ENCODE measurements around the gene SH3GLB1. TPM values are rescaled to one million over a fixed set of nuclear protein-coding genes. Genes with fewer than 3 reads are reported as not detected.

The SH3GLB1 gene
- total RNA-seq, 2 donors from 2014 or later, result 20.1 to 31.6 TPM

- no peaks in the 10 kb centered on the region for H3K36me3 ChIP-seq (replicated peaks in 1 of 2; ENCODE audit: insufficient read depth in 1 of 2, low read depth in 2 of 2)
- WGBS, 2 donors, result 19 to 27% methylated on average over 1 of the region's 1 CpG
- no peaks in the 10 kb centered on the region for H3K9me3 ChIP-seq
- no peak for TF ChIP-seq POLR2A (IDR thresholded peaks at IDR 0.05)
- H3K4me3 ChIP-seq, result no peak overlapping the region
- no peaks in the 10 kb centered on the region for H3K27me3 ChIP-seq
- ATAC-seq (no peak), DNase-seq (no peak)
- peaks cover 34% of the 10 kb centered on the region for H3K4me1 ChIP-seq
- intact Hi-C loops (cut with DNase I), result no loop called here
- no peak overlapping the region for H3K27ac ChIP-seq
These were observed 4.5 kb downstream of the SH3GLB1 start for GRCh38 chr1:86708920-86709319.

- DNase-seq (no peak), ATAC-seq (no peak)
- Histone ChIP-seq H3K4me1 (peaks cover 40% of the 10 kb centered on the region), H3K27ac (no peak overlapping the region), H3K36me3 (replicated peaks in 1 of 2; ENCODE audit: insufficient read depth in 1 of 2, low read depth in 2 of 2) (peaks cover 0 to 2% of the 10 kb centered on the region in 2 donors), H3K4me3 (no peak overlapping the region), H3K27me3 (no peaks in the 10 kb centered on the region), H3K9me3 (no peaks in the 10 kb centered on the region)
- intact Hi-C loops (cut with DNase I), result no loop called here
- WGBS, 2 donors, result 80 to 82% methylated on average over 2 of the region's 2 CpGs
- no peak for TF ChIP-seq CTCF (IDR thresholded peaks at IDR 0.05)
- TF ChIP-seq POLR2A (IDR thresholded peaks at IDR 0.05), result no peak
These were observed 7.9 kb downstream of the SH3GLB1 start for GRCh38 chr1:86712088-86712860.

- intact Hi-C loops (cut with DNase I), result no loop called here
- H3K4me1 ChIP-seq, result peaks cover 30% of the 10 kb centered on the region
- TF ChIP-seq POLR2A (IDR thresholded peaks at IDR 0.05), result no peak
- TF ChIP-seq CTCF (IDR thresholded peaks at IDR 0.05), result no peak
- no peaks in the 10 kb centered on the region for H3K9me3 ChIP-seq
- H3K27me3 ChIP-seq, result no peaks in the 10 kb centered on the region
- DNase-seq (no peak), ATAC-seq (no peak)
- H3K36me3 ChIP-seq (replicated peaks in 1 of 2; ENCODE audit: insufficient read depth in 1 of 2, low read depth in 2 of 2), result peaks cover 0 to 5% of the 10 kb centered on the region in 2 donors
- no peak overlapping the region for H3K27ac ChIP-seq
- WGBS, 2 donors, result 78 to 81% methylated on average over 3 of the region's 3 CpGs
- H3K4me3 ChIP-seq, result no peak overlapping the region
These were observed 9.1 kb downstream of the SH3GLB1 start for GRCh38 chr1:86713477-86713876.

- no peaks in the 10 kb centered on the region for H3K9me3 ChIP-seq
- peak overlapping the region in 1 of 4 donors; percentile 18 for H3K27ac ChIP-seq
- TF ChIP-seq CTCF (IDR thresholded peaks at IDR 0.05), result no peak
- TF ChIP-seq POLR2A (IDR thresholded peaks at IDR 0.05), result no peak
- H3K36me3 ChIP-seq (replicated peaks in 1 of 2; ENCODE audit: insufficient read depth in 1 of 2, low read depth in 2 of 2), result peaks cover 0 to 5% of the 10 kb centered on the region in 2 donors
- peaks cover 28% of the 10 kb centered on the region for H3K4me1 ChIP-seq
- ATAC-seq, result peak; percentile 30
- H3K4me3 ChIP-seq, result no peak overlapping the region
- 33 to 43% methylated on average over 1 of the region's 1 CpG for WGBS, 2 donors
- no peaks in the 10 kb centered on the region for H3K27me3 ChIP-seq
- no peak for DNase-seq
- intact Hi-C loops (cut with DNase I), result no loop called here
These were observed 9.8 kb downstream of the SH3GLB1 start for GRCh38 chr1:86714159-86714558.

- H3K27me3 ChIP-seq, result no peaks in the 10 kb centered on the region
- H3K9me3 ChIP-seq, result no peaks in the 10 kb centered on the region
- ATAC-seq (no peak), DNase-seq (no peak)
- H3K4me1 ChIP-seq, result peaks cover 28% of the 10 kb centered on the region
- peaks cover 0 to 5% of the 10 kb centered on the region in 2 donors for H3K36me3 ChIP-seq (replicated peaks in 1 of 2; ENCODE audit: insufficient read depth in 1 of 2, low read depth in 2 of 2)
- peak overlapping the region in 1 of 4 donors; percentile 18 for H3K27ac ChIP-seq
- no peak for TF ChIP-seq CTCF (IDR thresholded peaks at IDR 0.05)
- TF ChIP-seq POLR2A (IDR thresholded peaks at IDR 0.05), result no peak
- intact Hi-C loops (cut with DNase I), result no loop called here
- H3K4me3 ChIP-seq, result no peak overlapping the region
- WGBS, 2 donors, result 35 to 38% methylated on average over 3 of the region's 3 CpGs
These were observed 10.3 kb downstream of the SH3GLB1 start for GRCh38 chr1:86714561-86715244.

Measured in body of pancreas (tissue), 4 donors.